ENCODE data around the gene PHIP.

The PHIP gene

DNA sequence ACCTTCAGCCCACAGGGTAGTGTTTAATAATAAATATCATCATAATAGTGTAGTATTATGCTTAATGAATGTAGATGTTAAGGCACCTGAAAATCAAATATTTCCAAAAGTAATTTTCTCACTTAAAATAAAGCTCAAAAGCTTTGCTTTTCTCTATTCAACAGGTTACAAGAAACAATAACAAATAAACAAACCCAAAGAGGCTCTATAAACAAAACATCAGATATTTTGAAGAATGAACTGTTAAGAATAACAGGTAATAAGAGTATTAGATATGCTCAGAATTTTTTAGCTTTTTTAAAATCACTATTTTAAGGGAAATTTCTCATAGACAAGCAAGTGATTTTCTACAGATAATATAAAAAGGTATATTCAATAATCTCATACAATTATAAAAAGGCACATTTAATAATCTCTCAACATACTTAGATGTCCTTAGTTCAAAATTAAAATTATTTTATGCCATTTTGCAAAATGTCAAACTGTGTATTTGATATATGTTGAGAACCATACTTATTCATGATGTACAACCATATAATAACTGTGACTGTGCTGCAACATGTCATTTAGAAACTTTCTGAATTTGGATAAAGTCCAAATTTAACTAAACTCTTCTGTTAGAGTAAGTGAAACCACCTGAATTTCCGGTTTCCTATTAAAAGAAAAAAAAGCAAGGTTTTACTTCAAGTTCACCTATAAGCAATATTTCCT is 35.8 kb downstream of the PHIP start:
- H3K4me3 ChIP-seq (ENCODE audit: low read depth, low read length), result no peak overlapping the region
- TF ChIP-seq, protein P1, sequence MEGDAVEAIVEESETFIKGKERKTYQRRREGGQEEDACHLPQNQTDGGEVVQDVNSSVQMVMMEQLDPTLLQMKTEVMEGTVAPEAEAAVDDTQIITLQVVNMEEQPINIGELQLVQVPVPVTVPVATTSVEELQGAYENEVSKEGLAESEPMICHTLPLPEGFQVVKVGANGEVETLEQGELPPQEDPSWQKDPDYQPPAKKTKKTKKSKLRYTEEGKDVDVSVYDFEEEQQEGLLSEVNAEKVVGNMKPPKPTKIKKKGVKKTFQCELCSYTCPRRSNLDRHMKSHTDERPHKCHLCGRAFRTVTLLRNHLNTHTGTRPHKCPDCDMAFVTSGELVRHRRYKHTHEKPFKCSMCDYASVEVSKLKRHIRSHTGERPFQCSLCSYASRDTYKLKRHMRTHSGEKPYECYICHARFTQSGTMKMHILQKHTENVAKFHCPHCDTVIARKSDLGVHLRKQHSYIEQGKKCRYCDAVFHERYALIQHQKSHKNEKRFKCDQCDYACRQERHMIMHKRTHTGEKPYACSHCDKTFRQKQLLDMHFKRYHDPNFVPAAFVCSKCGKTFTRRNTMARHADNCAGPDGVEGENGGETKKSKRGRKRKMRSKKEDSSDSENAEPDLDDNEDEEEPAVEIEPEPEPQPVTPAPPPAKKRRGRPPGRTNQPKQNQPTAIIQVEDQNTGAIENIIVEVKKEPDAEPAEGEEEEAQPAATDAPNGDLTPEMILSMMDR (IDR thresholded peaks at IDR 0.05; ENCODE audit: control insufficient read depth, extremely low read depth, insufficient read depth), result no peak
- DNase-seq (ENCODE audit: low read depth), result no peak

DNA sequence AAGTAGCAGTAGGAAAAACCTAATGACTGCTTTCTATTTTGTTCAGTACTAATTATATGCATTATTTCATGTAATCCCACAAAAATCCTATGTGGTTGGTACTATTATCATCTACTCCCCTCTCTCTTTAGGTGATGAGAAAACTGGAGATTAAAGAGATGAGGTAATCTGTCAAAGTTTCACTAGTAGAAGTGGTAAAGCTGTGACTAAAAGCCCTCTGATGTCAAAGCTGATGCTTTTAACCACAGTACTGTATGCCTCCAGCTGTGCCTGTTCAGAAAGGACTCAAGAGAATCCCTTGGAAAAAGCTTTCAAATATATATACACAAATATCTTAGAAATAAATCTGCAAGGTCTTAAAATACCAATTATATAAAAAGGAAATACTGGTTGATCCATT is 38.0 kb downstream of the PHIP start:
- H3K4me3 ChIP-seq (ENCODE audit: low read depth, low read length), result no peak overlapping the region
- DNase-seq (ENCODE audit: low read depth), result no peak
- TF ChIP-seq, protein P1 (IDR thresholded peaks at IDR 0.05; ENCODE audit: control insufficient read depth, extremely low read depth, insufficient read depth), result no peak

DNA sequence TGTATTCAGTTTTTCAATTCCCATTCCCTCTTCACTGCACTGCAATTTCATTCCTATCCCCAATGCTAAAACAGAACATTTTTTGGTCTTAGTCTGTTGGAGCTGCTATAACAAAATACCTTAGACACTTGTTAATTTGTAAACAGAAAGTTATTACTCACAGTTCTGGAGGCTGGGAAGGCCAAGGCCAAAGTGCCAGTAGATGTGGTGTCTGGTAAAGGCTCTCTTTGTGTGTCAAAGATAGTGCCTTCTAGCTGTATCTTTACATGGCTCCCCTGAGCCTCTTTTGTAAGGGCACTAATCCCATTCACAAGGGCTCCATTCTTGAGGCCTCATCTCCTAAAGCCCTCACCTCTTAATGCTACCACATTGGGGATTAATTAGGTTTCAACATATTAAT is 40.0 kb downstream of the PHIP start:
- no peak overlapping the region for H3K4me3 ChIP-seq (ENCODE audit: low read depth, low read length)
- no peak for DNase-seq (ENCODE audit: low read depth)
- TF ChIP-seq, protein P1 (IDR thresholded peaks at IDR 0.05; ENCODE audit: control insufficient read depth, extremely low read depth, insufficient read depth), result no peak

DNA sequence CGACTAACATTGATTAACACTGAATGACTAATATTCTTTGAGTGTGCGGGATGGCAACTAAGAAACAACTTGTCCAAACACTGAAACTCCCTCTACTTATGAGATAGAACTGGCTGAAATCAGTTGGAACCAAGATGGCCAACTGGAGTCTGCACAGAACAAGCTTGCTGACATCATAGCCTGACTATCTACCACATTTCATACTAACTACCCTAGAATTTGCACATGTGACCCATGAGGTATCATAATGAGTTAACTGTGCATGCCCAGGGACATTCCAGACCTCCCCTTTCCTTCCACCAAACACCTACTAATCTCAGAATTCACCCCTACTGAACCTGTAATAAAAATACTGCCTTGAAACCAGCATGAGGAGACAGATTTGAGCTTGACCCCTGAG is 43.2 kb downstream of the PHIP start:
- DNase-seq (ENCODE audit: low read depth), result no peak
- H3K4me3 ChIP-seq (ENCODE audit: low read depth, low read length), result no peak overlapping the region
- TF ChIP-seq, protein P1 (IDR thresholded peaks at IDR 0.05; ENCODE audit: control insufficient read depth, extremely low read depth, insufficient read depth), result no peak

GRCh38 chr6:79033279-79033678 is 44.8 kb downstream of the PHIP start:
- H3K4me3 ChIP-seq (ENCODE audit: low read depth, low read length), result no peak overlapping the region
- no peak for DNase-seq (ENCODE audit: low read depth)
- TF ChIP-seq, protein P1 (IDR thresholded peaks at IDR 0.05; ENCODE audit: control insufficient read depth, extremely low read depth, insufficient read depth), result no peak

DNA sequence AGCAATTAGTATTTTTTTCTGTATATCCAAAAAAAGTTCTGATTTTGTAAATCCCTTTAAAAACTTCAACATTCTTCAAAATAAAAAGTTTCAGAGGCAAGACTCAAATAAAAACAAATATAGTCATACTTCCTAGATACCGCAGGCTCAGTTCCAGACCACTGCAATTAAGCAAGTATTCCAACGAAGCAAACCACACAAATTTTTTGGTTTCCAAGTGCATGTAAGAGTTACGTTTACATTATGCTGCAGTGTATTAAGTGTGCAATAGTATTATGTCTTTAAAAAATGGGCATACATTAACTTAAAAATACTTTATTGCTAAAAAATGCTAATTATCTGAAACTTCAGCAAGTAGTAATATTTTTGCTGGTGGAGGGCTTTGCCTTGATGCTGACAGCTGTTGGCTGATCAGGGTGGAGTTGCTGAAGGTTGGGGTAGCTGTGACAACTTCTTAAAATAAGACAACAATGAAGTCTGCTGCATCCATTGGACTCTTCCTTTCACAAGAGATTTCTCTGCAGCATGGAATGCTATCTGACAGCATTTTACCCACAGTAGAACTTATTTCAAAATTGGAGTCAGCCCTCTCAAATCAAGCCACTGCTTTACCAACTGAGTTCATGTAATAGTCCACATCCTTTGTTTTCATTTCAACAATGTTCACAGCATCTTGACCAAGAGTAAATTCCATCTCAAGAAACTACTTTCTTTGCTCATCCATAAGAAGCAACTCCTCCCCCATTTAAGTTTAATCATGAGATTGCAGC is 46.0 kb downstream of the PHIP start:
- no peak overlapping the region for H3K4me3 ChIP-seq (ENCODE audit: low read depth, low read length)
- no peak for DNase-seq (ENCODE audit: low read depth)
- TF ChIP-seq, protein P1 (IDR thresholded peaks at IDR 0.05; ENCODE audit: control insufficient read depth, extremely low read depth, insufficient read depth), result no peak

Measured in LNCaP clone FGC (cell line).